HG03139 (cell line): ENCODE measurements around the gene LTBP4.
"Not testable (repeated sequence)": the region's sequence is repeated elsewhere in the genome, so short reads cannot be mapped to it uniquely, and the experiment has no call there.

Experiments used
- ATAC-seq: cut with Tn5 transposase; IDR thresholded peaks from one replicate; pipeline ENCODE4 v1.9.1; 2021; ENCODE audit not compliant: unreplicated experiment

The LTBP4 gene

GRCh38 chr19:40601134-40601974 is at the start of gene LTBP4:
Gene LTBP4 (plus strand): TSS chr19:40601369. CDS start chr19:40601388, 19 bp downstream.
- no peak for ATAC-seq

GRCh38 chr19:40552848-40553247 is 48.3 kb upstream of the LTBP4 start:
- ATAC-seq: no peak

- no peak for ATAC-seq
These were observed 47.0 kb upstream of the LTBP4 start for GRCh38 chr19:40553885-40554857.

- ATAC-seq: no peak
These were observed 45.0 kb upstream of the LTBP4 start for GRCh38 chr19:40555978-40556689.

- no peak for ATAC-seq
These were observed 44.1 kb upstream of the LTBP4 start for GRCh38 chr19:40556953-40557530.

GRCh38 chr19:40559394-40559793 is 41.8 kb upstream of the LTBP4 start:
- ATAC-seq: no peak

GRCh38 chr19:40560092-40560507 is 41.1 kb upstream of the LTBP4 start:
- no peak for ATAC-seq

GRCh38 chr19:40561947-40562346 is 39.2 kb upstream of the LTBP4 start:
- ATAC-seq: no peak

GRCh38 chr19:40564535-40564934 is 36.6 kb upstream of the LTBP4 start:
- ATAC-seq: not testable (repeated sequence)

- no peak for ATAC-seq
These were observed 35.8 kb upstream of the LTBP4 start for GRCh38 chr19:40565355-40565754.

- ATAC-seq: no peak
These were observed 35.2 kb upstream of the LTBP4 start for GRCh38 chr19:40565910-40566495.

GRCh38 chr19:40567040-40567749 is 34.0 kb upstream of the LTBP4 start:
- no peak for ATAC-seq

GRCh38 chr19:40567750-40568494 is 33.2 kb upstream of the LTBP4 start:
- ATAC-seq: no peak

- peak; percentile 75 for ATAC-seq
These were observed 30.7 kb upstream of the LTBP4 start for GRCh38 chr19:40570313-40571004.

GRCh38 chr19:40571005-40571318 is 30.2 kb upstream of the LTBP4 start:
- no peak for ATAC-seq

GRCh38 chr19:40571831-40572495 is 29.2 kb upstream of the LTBP4 start:
- ATAC-seq: no peak

GRCh38 chr19:40575326-40575725 is 25.8 kb upstream of the LTBP4 start:
- no peak for ATAC-seq

GRCh38 chr19:40576151-40576584 is 25.0 kb upstream of the LTBP4 start:
- peak; percentile 19 for ATAC-seq
